ENCODE results near the gene FAM124A. TPM values are rescaled to one million over a fixed set of nuclear protein-coding genes. Genes with fewer than 3 reads are reported as not detected.

FAM124A gene
- total RNA-seq, 1 donor from 2014 or later, result 3.9 TPM

GRCh38 chr13:51262501-51263211 is 40.5 kb downstream of the FAM124A start:
- H3K36me3 ChIP-seq, result no peaks in the 10 kb centered on the region
- no peaks in the 10 kb centered on the region for H3K27me3 ChIP-seq
- peak; percentile 17 for ATAC-seq
- H3K4me1 ChIP-seq, result no peaks in the 10 kb centered on the region
- TF ChIP-seq CTCF (IDR thresholded peaks at IDR 0.05), result no peak
- no peak overlapping the region for H3K27ac ChIP-seq
- no peaks in the 10 kb centered on the region for H3K9me3 ChIP-seq
- H3K4me3 ChIP-seq, result no peak overlapping the region
- intact Hi-C loops (cut with DNase I), result no loop called here
- no peak for DNase-seq

GRCh38 chr13:51266642-51267041 is 44.4 kb downstream of the FAM124A start:
- intact Hi-C loops (cut with DNase I), result no loop called here
- Histone ChIP-seq H3K27me3 (no peaks in the 10 kb centered on the region), H3K36me3 (no peaks in the 10 kb centered on the region), H3K4me3 (no peak overlapping the region), H3K4me1 (no peaks in the 10 kb centered on the region), H3K27ac (no peak overlapping the region), H3K9me3 (no peaks in the 10 kb centered on the region)
- DNase-seq (no peak), ATAC-seq (no peak)
- TF ChIP-seq CTCF (IDR thresholded peaks at IDR 0.05), result no peak

GRCh38 chr13:51267622-51268021 is 45.4 kb downstream of the FAM124A start:
- Histone ChIP-seq H3K27ac (no peak overlapping the region), H3K4me1 (no peaks in the 10 kb centered on the region), H3K9me3 (no peaks in the 10 kb centered on the region), H3K27me3 (no peaks in the 10 kb centered on the region), H3K36me3 (no peaks in the 10 kb centered on the region), H3K4me3 (no peak overlapping the region)
- no peak for DNase-seq
- ATAC-seq, result no peak
- intact Hi-C loops (cut with DNase I), result no loop called here
- no peak for TF ChIP-seq CTCF (IDR thresholded peaks at IDR 0.05)

GRCh38 chr13:51269039-51269438 is 46.8 kb downstream of the FAM124A start:
- Histone ChIP-seq H3K4me3 (no peak overlapping the region), H3K27ac (no peak overlapping the region), H3K36me3 (no peaks in the 10 kb centered on the region), H3K9me3 (no peaks in the 10 kb centered on the region), H3K27me3 (no peaks in the 10 kb centered on the region), H3K4me1 (no peaks in the 10 kb centered on the region)
- ATAC-seq, result no peak
- intact Hi-C loops (cut with DNase I), result no loop called here
- TF ChIP-seq CTCF (IDR thresholded peaks at IDR 0.05), result no peak
- no peak for DNase-seq

GRCh38 chr13:51270623-51271415 is 48.6 kb downstream of the FAM124A start:
- Histone ChIP-seq H3K27ac (no peak overlapping the region), H3K27me3 (no peaks in the 10 kb centered on the region), H3K9me3 (no peaks in the 10 kb centered on the region), H3K4me1 (no peaks in the 10 kb centered on the region), H3K36me3 (no peaks in the 10 kb centered on the region), H3K4me3 (no peak overlapping the region)
- TF ChIP-seq CTCF (IDR thresholded peaks at IDR 0.05), result no peak
- intact Hi-C loops (cut with DNase I), result no loop called here
- no peak for ATAC-seq
- no peak for DNase-seq

All from upper lobe of right lung (tissue), 1 donor.